Testis (tissue), 3 donors: ENCODE results near the gene KMT2B. TPM values are rescaled to one million over a fixed set of nuclear protein-coding genes. Genes with fewer than 3 reads are reported as not detected.
A peak's percentile ranks its signal among the peaks of the same experiment; 100 is the strongest.

Source experiments
- DNase-seq: peaks from one replicate; pipeline ENCODE4 v3.0.0-alpha.2; 2019
- H3K27ac ChIP-seq, 2 donors: fragments of 200-600 bp; sonication (generic); one replicate each; pipeline ENCODE4 v1.5.1; 2019
- H3K27me3 ChIP-seq: fragments of 200-600 bp; sonication (generic); one replicate; pipeline ENCODE4 v1.5.1; 2019
- H3K36me3 ChIP-seq: fragments of 200-600 bp; sonication (generic); one replicate; pipeline ENCODE4 v1.5.1; 2017; ENCODE audit warnings: low read depth; ENCODE audit errors: missing control alignments
- H3K4me1 ChIP-seq: fragments of 200-600 bp; sonication (generic); one replicate; pipeline ENCODE4 v1.5.1; 2019
- H3K4me3 ChIP-seq, 2 donors: fragments of 200-600 bp; sonication (generic); one replicate each; pipeline ENCODE4 v1.5.1; 2017 to 2019
- H3K9me3 ChIP-seq: fragments of 200-600 bp; sonication (generic); one replicate; pipeline ENCODE4 v1.5.1; 2017
- POLR2A ChIP-seq: fragments of 450-650 bp; IDR thresholded peaks from one replicate; pipeline ENCODE4 v1.6.1; 2017; ENCODE audit warnings: antibody characterized with exemption, mild to moderate bottlenecking, moderate library complexity
- WGBS, 2 donors: methylation state at CpG; one replicate each; pipeline ENCODE4 v1.1.5; 2018; 5-methylcytosine and 5-hydroxymethylcytosine counted together
- intact Hi-C: fragments of 100-400 bp; cut with DNase I; formaldehyde crosslinking; loops from one replicate; pipeline ENCODE4 v1.15.1; 2023; ENCODE audit warnings: low total_unique reads
- polyA plus RNA-seq: library from polyadenylated mRNA; stranded (reverse); fragments of 350-450 nt; fragmentation: Illumina TruSeq; extraction: RNeasy Lipid Tissue Mini Kit (QIAGEN cat#74804); gene quantifications from one replicate; pipeline ENCODE4 v1.2.3, GENCODE V29; 2014; ENCODE audit warnings: low read depth, low replicate concordance; ENCODE audit not compliant: insufficient read depth
- total RNA-seq, 2 donors: library from RNA; depleted of rRNA; stranded (reverse); fragments of >200 nt; gene quantifications; one replicate each; pipeline ENCODE4 v1.2.3, GENCODE V29; 2016
- TF ChIP-seq, protein P1 (sequence below), 3 experiments: fragments of 450-650 bp in 2 of 3; fragments of 200-600 bp in 1 of 3; sonication (generic) in 1 of 3; IDR thresholded peaks; one replicate each; pipeline ENCODE4 v1.5.1; 2016 to 2019; ENCODE audit warnings: antibody characterized with exemption in 3 of 3, mild to moderate bottlenecking in 2 of 3, moderate library complexity in 1 of 3

KMT2B gene
- total and polyA plus RNA-seq, 3 donors from 2014 or later = 73.3 to 110 (median 109) TPM

DNA sequence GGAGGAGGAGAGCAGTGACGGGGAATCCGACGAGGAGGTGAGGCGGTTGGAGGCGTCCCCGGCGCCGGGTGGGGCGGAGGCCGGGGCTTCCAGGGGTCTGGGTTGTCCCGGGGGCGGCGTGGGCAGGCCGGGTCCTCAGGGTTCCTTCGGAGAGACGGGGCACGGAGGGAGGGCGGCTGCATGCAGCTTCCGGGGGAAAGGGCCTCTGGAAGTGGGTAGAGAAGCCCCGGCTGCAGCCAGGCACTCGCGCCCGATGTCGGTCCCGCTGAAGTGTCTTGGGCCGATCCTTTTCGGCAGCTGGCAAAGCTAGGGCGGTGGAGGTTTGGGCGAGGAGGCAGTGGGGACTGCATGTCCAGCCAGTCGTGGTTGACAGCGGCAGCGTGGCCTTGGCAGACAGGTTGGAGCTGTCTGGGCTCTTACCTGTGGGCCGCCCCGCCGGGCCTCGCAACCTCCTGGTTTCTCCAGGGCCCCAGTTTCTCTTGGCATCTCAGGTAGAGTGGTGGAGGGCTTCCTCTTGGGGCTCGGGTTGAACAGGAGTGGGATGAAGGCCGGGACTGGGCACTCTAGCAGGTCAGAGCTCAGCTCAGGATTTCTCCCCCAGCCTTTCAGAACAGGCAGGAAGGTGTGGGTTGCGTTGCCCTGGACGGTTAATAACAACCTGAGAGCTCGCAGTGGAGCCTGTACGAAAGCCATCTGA is 690 bp downstream of the KMT2B start:
- 0 to 1% methylated on average over 16 to 38 of the region's 42 CpGs for WGBS, 2 donors
- Histone ChIP-seq H3K4me1 (peaks cover 25% of the 10 kb centered on the region), H3K36me3 (no peaks in the 10 kb centered on the region), H3K9me3 (no peaks in the 10 kb centered on the region), H3K27ac (peak overlapping the region; percentile 68 to 91), H3K4me3 (peak overlapping the region; percentile 82 to 85), H3K27me3 (no peaks in the 10 kb centered on the region)
- intact Hi-C loops = loop anchor here (10.0 kb wide), 1 partner anchor 174 kb away; the partner anchor contains the start of gene TMEM147
- TF ChIP-seq, protein P1, sequence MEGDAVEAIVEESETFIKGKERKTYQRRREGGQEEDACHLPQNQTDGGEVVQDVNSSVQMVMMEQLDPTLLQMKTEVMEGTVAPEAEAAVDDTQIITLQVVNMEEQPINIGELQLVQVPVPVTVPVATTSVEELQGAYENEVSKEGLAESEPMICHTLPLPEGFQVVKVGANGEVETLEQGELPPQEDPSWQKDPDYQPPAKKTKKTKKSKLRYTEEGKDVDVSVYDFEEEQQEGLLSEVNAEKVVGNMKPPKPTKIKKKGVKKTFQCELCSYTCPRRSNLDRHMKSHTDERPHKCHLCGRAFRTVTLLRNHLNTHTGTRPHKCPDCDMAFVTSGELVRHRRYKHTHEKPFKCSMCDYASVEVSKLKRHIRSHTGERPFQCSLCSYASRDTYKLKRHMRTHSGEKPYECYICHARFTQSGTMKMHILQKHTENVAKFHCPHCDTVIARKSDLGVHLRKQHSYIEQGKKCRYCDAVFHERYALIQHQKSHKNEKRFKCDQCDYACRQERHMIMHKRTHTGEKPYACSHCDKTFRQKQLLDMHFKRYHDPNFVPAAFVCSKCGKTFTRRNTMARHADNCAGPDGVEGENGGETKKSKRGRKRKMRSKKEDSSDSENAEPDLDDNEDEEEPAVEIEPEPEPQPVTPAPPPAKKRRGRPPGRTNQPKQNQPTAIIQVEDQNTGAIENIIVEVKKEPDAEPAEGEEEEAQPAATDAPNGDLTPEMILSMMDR (IDR thresholded peaks at IDR 0.05) = no peak
- no peak for TF ChIP-seq POLR2A
- peak; percentile 45 for DNase-seq

DNA sequence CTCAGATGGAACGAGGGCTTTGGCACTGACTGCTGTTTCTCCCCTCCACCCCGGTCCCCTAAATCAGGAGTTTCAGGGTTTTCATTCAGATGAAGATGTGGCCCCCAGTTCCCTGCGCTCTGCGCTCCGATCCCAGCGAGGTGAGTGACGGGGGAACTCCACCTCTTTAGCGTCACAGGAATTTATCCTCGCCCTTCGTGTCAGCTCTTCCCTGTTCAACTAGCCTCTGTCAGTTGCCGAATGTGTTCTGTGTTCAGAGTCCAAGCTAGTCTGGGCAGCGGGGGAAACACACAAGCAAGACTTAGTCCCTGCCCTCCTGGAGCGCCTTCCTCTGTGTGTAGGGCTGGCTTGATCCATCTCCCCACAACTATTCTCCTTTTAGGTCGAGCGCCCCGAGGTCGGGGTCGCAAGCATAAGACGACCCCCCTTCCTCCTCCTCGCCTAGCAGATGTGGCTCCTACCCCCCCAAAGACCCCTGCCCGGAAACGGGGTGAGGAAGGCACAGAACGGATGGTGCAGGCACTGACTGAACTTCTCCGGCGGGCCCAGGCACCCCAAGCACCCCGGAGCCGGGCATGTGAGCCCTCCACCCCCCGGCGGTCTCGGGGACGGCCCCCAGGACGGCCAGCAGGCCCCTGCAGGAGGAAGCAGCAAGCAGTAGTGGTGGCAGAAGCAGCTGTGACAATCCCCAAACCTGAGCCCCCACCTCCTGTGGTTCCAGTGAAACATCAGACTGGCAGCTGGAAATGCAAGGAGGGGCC is 1.8 kb downstream of the KMT2B start:
- Histone ChIP-seq H3K4me3 (no peak overlapping the region), H3K36me3 (no peaks in the 10 kb centered on the region), H3K27ac (peak overlapping the region in 1 of 2 donors; percentile 91), H3K4me1 (peaks cover 25% of the 10 kb centered on the region), H3K27me3 (no peaks in the 10 kb centered on the region), H3K9me3 (no peaks in the 10 kb centered on the region)
- TF ChIP-seq POLR2A = no peak
- TF ChIP-seq, protein P1 (IDR thresholded peaks at IDR 0.05) = no peak
- 59 to 71% methylated on average over 28 to 32 of the region's 32 CpGs for WGBS, 2 donors
- no peak for DNase-seq
- intact Hi-C loops = loop anchor here (10.0 kb wide), 1 partner anchor 175 kb away; the partner anchor contains the start of gene TMEM147

DNA sequence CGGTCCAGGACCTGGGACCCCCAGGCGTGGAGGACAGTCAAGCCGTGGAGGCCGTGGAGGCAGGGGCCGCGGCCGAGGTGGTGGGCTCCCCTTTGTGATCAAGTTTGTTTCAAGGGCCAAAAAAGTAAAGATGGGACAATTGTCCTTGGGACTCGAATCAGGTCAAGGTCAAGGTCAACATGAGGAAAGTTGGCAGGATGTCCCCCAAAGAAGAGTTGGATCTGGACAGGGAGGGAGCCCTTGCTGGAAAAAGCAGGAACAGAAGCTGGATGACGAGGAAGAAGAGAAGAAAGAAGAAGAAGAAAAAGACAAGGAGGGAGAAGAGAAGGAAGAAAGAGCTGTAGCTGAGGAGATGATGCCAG is 2.3 kb downstream of the KMT2B start:
- Histone ChIP-seq H3K4me1 (peaks cover 25% of the 10 kb centered on the region), H3K9me3 (no peaks in the 10 kb centered on the region), H3K36me3 (no peaks in the 10 kb centered on the region), H3K27ac (no peak overlapping the region), H3K27me3 (no peaks in the 10 kb centered on the region), H3K4me3 (no peak overlapping the region)
- 76 to 78% methylated on average over 9 of the region's 9 CpGs for WGBS, 2 donors
- intact Hi-C loops = no loop called here
- DNase-seq = no peak
- TF ChIP-seq POLR2A = no peak
- TF ChIP-seq, protein P1 (IDR thresholded peaks at IDR 0.05) = no peak

DNA sequence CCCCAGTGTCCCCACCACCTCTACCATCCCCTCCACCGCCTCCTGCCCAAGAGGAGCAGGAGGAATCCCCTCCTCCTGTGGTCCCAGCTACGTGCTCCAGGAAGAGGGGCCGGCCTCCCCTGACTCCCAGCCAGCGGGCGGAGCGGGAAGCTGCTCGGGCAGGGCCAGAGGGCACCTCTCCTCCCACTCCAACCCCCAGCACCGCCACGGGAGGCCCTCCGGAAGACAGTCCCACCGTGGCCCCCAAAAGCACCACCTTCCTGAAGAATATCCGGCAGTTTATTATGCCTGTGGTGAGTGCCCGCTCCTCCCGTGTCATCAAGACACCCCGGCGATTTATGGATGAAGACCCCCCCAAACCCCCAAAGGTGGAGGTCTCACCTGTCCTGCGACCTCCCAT is 2.8 kb downstream of the KMT2B start:
- intact Hi-C loops = no loop called here
- Histone ChIP-seq H3K27me3 (no peaks in the 10 kb centered on the region), H3K4me1 (peaks cover 22% of the 10 kb centered on the region), H3K4me3 (no peak overlapping the region), H3K9me3 (no peaks in the 10 kb centered on the region), H3K27ac (no peak overlapping the region), H3K36me3 (no peaks in the 10 kb centered on the region)
- TF ChIP-seq, protein P1 (IDR thresholded peaks at IDR 0.05) = no peak
- TF ChIP-seq POLR2A = no peak
- WGBS, 2 donors = 78 to 93% methylated on average over 8 to 17 of the region's 17 CpGs
- DNase-seq = no peak
